Measurements from ENCODE around the gene GSTT2B. TPM values are rescaled to one million over a fixed set of nuclear protein-coding genes. Genes with fewer than 3 reads are reported as not detected.
A peak's percentile ranks its signal among the peaks of the same experiment; 100 is the strongest.
"Not testable (repeated sequence)": the region's sequence is repeated elsewhere in the genome, so short reads cannot be mapped to it uniquely, and the experiment has no call there.

GSTT2B gene
- total and polyA plus RNA-seq, 2 of the 8 experiments (the other 6 are each of a cell fraction or from before 2014, with no cell fraction given): 6.3 to 13.3 TPM

DNA sequence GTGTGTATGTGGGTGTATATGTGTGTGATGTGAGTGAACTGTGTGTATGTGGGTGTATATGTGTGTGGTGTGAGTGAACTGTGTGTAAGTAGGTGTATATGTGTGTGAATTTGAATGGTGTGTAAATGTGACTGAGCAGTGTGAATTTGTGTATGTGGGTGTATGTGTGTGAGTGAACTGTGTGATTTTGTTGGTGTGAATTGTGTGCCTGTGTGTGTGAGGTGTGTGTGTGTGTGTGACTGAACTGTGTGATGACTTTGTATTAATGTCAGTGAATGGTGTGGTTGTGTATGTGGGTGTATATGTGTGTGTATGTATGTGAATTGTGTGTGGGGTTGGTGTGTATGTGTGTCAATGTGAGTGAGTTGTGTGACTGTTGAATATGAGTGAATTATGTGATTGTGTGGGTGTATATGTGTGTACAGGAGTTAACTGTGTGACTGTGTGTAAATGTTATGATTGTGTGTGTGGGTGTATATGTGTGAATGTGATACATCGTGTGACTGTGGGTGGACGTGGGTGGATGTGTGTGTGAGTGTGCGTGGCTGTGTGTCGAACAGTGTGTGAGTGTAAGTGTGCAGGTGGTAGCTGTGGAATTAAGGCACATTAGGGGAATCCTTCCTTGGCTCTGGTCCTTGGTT, 25.7 kb upstream of the GSTT2B start:
- H2BK5ac ChIP-seq (ENCODE audit: low read depth, low read length); DNase-seq (ENCODE audit: low read depth in 1 of 2, low spot score in 2 of 2); H3K56ac ChIP-seq (replicated peaks; ENCODE audit: insufficient read length, low read depth, low read length); H2BK20ac ChIP-seq (ENCODE audit: low read length); H4K91ac ChIP-seq (replicated peaks; ENCODE audit: insufficient read length, low read length); H3K27me3 ChIP-seq (replicated peaks in 1 of 4; ENCODE audit: control insufficient read depth in 3 of 4, extremely low read depth in 1 of 4, insufficient read depth in 3 of 4, low read length in 3 of 4); H3K9me3 ChIP-seq (ENCODE audit: insufficient read depth in 2 of 2, low read depth in 1 of 2, low read length in 1 of 2); H3K27ac ChIP-seq (ENCODE audit: low read depth, low read length); H2BK15ac ChIP-seq (ENCODE audit: low read length); H3K4ac ChIP-seq (replicated peaks; ENCODE audit: insufficient read length, low read depth, low read length); H2AFZ ChIP-seq (ENCODE audit: low read length); H2AK5ac ChIP-seq (ENCODE audit: low read depth, low read length); H3K4me3 ChIP-seq (ENCODE audit: extremely low read depth in 1 of 4, insufficient read depth in 2 of 4, low read depth in 3 of 4, low read length in 4 of 4); H3K79me1 ChIP-seq (ENCODE audit: low read depth, low read length); H3K23ac ChIP-seq (ENCODE audit: insufficient read length); H4K8ac ChIP-seq (ENCODE audit: extremely low read depth, insufficient read depth, low read length); H3K23me2 ChIP-seq (ENCODE audit: low read depth, low read length); POLR2A ChIA-PET (ENCODE audit: partially characterized antibody); H3K9ac ChIP-seq (replicated peaks in 1 of 4; ENCODE audit: extremely low read depth in 1 of 4, low read depth in 3 of 4, low read length in 3 of 4); H3K4me1 ChIP-seq (replicated peaks in 1 of 4; ENCODE audit: control insufficient read depth in 3 of 4, insufficient read depth in 4 of 4, low read length in 3 of 4); CTCF ChIA-PET (ENCODE audit: partially characterized antibody); H3K14ac ChIP-seq (ENCODE audit: insufficient read length); H2BK120ac ChIP-seq (replicated peaks; ENCODE audit: low read depth, low read length); H3K36me3 ChIP-seq (ENCODE audit: control insufficient read depth in 2 of 4, insufficient read depth in 4 of 4, low read length in 3 of 4); H4K5ac ChIP-seq (ENCODE audit: insufficient read length, low read depth, low read length); H2BK12ac ChIP-seq (ENCODE audit: low read depth, low read length); H3K4me2 ChIP-seq (ENCODE audit: insufficient read depth in 1 of 2, low read depth in 2 of 2, low read length in 2 of 2); H4K20me1 ChIP-seq (replicated peaks in 1 of 2; ENCODE audit: control insufficient read depth in 1 of 2, insufficient read depth in 2 of 2, low read length in 2 of 2); H3K18ac ChIP-seq (ENCODE audit: extremely low read depth, low read length); H3K79me2 ChIP-seq (ENCODE audit: control insufficient read depth in 1 of 2, insufficient read depth in 2 of 2, low read length in 2 of 2): not testable (repeated sequence)
- FAIRE-seq: peak; percentile 65
- WGBS, 2 experiments (ENCODE audit: extremely low coverage in 1 of 2, insufficient coverage in 1 of 2, insufficient read length in 1 of 2, insufficient replicate concordance in 2 of 2, low coverage in 1 of 2, low lambda C conversion rate in 2 of 2, missing lambda C conversion rate in 1 of 2): 100% methylated on average over 4 of the region's 4 CpGs; no CpG with 5 or more reads in 1 of the 2 experiments

DNA sequence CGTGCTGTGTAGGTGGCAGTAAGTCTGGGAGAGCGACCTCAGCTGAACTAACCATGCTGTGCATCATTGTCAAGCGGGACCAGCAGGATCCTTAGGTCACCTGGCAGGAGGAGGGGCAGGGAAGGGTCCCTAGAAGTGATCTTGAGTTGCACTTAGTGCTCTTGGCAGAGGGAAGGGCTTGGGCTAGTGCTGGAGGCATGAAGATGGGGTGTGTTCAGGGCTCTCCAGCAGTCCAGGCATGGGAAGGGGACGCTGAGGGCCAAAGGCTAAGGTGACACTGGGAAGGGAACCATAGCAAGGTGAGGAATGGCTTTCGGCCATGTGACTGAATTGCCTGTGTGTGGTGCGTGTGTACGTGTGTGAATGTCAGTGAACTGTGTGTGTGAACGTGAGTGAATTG, 25.1 kb upstream of the GSTT2B start:
- WGBS, 2 experiments (ENCODE audit: extremely low coverage in 1 of 2, insufficient coverage in 1 of 2, insufficient read length in 1 of 2, insufficient replicate concordance in 2 of 2, low coverage in 1 of 2, low lambda C conversion rate in 2 of 2, missing lambda C conversion rate in 1 of 2): 70% methylated on average over 4 of the region's 8 CpGs; no CpG with 5 or more reads in 1 of the 2 experiments
- not testable (repeated sequence) for FAIRE-seq

More for the DNA sequence above, 25.1 kb upstream of the GSTT2B start:
- H3K23me2 ChIP-seq (ENCODE audit: low read depth, low read length); H2BK20ac ChIP-seq (ENCODE audit: low read length); H3K4me2 ChIP-seq (ENCODE audit: insufficient read depth in 1 of 2, low read depth in 2 of 2, low read length in 2 of 2); H4K20me1 ChIP-seq (replicated peaks in 1 of 2; ENCODE audit: control insufficient read depth in 1 of 2, insufficient read depth in 2 of 2, low read length in 2 of 2); H3K4me1 ChIP-seq (replicated peaks in 1 of 4; ENCODE audit: control insufficient read depth in 3 of 4, insufficient read depth in 4 of 4, low read length in 3 of 4); H3K79me1 ChIP-seq (ENCODE audit: low read depth, low read length); H4K91ac ChIP-seq (replicated peaks; ENCODE audit: insufficient read length, low read length); H2AFZ ChIP-seq (ENCODE audit: low read length); H4K8ac ChIP-seq (ENCODE audit: extremely low read depth, insufficient read depth, low read length); H2BK120ac ChIP-seq (replicated peaks; ENCODE audit: low read depth, low read length); H3K36me3 ChIP-seq (ENCODE audit: control insufficient read depth in 2 of 4, insufficient read depth in 4 of 4, low read length in 3 of 4); H4K5ac ChIP-seq (ENCODE audit: insufficient read length, low read depth, low read length); H3K23ac ChIP-seq (ENCODE audit: insufficient read length); H3K79me2 ChIP-seq (ENCODE audit: control insufficient read depth in 1 of 2, insufficient read depth in 2 of 2, low read length in 2 of 2); POLR2A ChIA-PET (ENCODE audit: partially characterized antibody); H3K14ac ChIP-seq (ENCODE audit: insufficient read length); H3K18ac ChIP-seq (ENCODE audit: extremely low read depth, low read length); CTCF ChIA-PET (ENCODE audit: partially characterized antibody); H3K9me3 ChIP-seq (ENCODE audit: insufficient read depth in 2 of 2, low read depth in 1 of 2, low read length in 1 of 2); H3K4me3 ChIP-seq (ENCODE audit: extremely low read depth in 1 of 4, insufficient read depth in 2 of 4, low read depth in 3 of 4, low read length in 4 of 4); H3K27me3 ChIP-seq (replicated peaks in 1 of 4; ENCODE audit: control insufficient read depth in 3 of 4, extremely low read depth in 1 of 4, insufficient read depth in 3 of 4, low read length in 3 of 4); H2BK15ac ChIP-seq (ENCODE audit: low read length); H2AK5ac ChIP-seq (ENCODE audit: low read depth, low read length); H2BK5ac ChIP-seq (ENCODE audit: low read depth, low read length); H3K27ac ChIP-seq (ENCODE audit: low read depth, low read length); H3K4ac ChIP-seq (replicated peaks; ENCODE audit: insufficient read length, low read depth, low read length); H2BK12ac ChIP-seq (ENCODE audit: low read depth, low read length); DNase-seq (ENCODE audit: low read depth in 1 of 2, low spot score in 2 of 2); H3K9ac ChIP-seq (replicated peaks in 1 of 4; ENCODE audit: extremely low read depth in 1 of 4, low read depth in 3 of 4, low read length in 3 of 4); H3K56ac ChIP-seq (replicated peaks; ENCODE audit: insufficient read length, low read depth, low read length): not testable (repeated sequence)
